ENCODE data around the gene KLHL2. TPM values are rescaled to one million over a fixed set of nuclear protein-coding genes. Genes with fewer than 3 reads are reported as not detected.

Gene KLHL2
- total RNA-seq, 1 experiment from 2014 or later, result 26.4 TPM

- POLR2A ChIA-PET (ENCODE audit: unreplicated experiment), result no interaction called here
- CTCF ChIA-PET, result no interaction called here
- intact Hi-C loops (cut with micrococcal nuclease; ENCODE audit: unreplicated experiment), result no loop called here
Measured at GRCh38 chr4:165293061-165293460, 85.7 kb downstream of the KLHL2 start.

GRCh38 chr4:165293927-165294649 is 86.7 kb downstream of the KLHL2 start:
- no peak overlapping the region for H3K4me3 ChIP-seq
- DNase-seq, result no peak
- peaks cover 2% of the 10 kb centered on the region; the same call in 1 of the 2 replicates for H3K4me1 ChIP-seq (replicated peaks; ENCODE audit: insufficient read depth)
- H3K79me2 ChIP-seq (ENCODE audit: low read depth), result no peaks in the 10 kb centered on the region; the same call in 1 of the 2 replicates
- H4K20me1 ChIP-seq (ENCODE audit: insufficient read depth), result no peaks in the 10 kb centered on the region
- ChIA-PET CTCF (no interaction called here), POLR2A (ENCODE audit: unreplicated experiment) (no interaction called here)
- H3K9me2 ChIP-seq (ENCODE audit: insufficient read depth), result no peaks in the 10 kb centered on the region
- no peaks in the 10 kb centered on the region for H3K9me3 ChIP-seq (ENCODE audit: insufficient read depth, low read depth)
- H2AFZ ChIP-seq, result no peak overlapping the region
- no peak overlapping the region for H3K4me2 ChIP-seq
- no peaks in the 10 kb centered on the region for H3F3A ChIP-seq (ENCODE audit: insufficient read depth, low read depth)
- H3K27ac ChIP-seq, result no peak overlapping the region
- H3K36me3 ChIP-seq (ENCODE audit: low read depth), result 0 out of 2 replicates have a peak, but pooled peaks cover 3% of the 10 kb centered on the region
- H3K27me3 ChIP-seq (ENCODE audit: insufficient read depth, low read depth), result no peaks in the 10 kb centered on the region
- intact Hi-C loops (cut with micrococcal nuclease; ENCODE audit: unreplicated experiment), result no loop called here
- BruUV-seq (replicated peaks), result no TSS peak
- no peak for TF ChIP-seq EZH2 (IDR thresholded peaks at IDR 0.05; ENCODE audit: low read depth)
- TF ChIP-seq, protein P1, sequence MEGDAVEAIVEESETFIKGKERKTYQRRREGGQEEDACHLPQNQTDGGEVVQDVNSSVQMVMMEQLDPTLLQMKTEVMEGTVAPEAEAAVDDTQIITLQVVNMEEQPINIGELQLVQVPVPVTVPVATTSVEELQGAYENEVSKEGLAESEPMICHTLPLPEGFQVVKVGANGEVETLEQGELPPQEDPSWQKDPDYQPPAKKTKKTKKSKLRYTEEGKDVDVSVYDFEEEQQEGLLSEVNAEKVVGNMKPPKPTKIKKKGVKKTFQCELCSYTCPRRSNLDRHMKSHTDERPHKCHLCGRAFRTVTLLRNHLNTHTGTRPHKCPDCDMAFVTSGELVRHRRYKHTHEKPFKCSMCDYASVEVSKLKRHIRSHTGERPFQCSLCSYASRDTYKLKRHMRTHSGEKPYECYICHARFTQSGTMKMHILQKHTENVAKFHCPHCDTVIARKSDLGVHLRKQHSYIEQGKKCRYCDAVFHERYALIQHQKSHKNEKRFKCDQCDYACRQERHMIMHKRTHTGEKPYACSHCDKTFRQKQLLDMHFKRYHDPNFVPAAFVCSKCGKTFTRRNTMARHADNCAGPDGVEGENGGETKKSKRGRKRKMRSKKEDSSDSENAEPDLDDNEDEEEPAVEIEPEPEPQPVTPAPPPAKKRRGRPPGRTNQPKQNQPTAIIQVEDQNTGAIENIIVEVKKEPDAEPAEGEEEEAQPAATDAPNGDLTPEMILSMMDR (conservative IDR thresholded peaks at IDR 0.05), result no peak

More at GRCh38 chr4:165293061-165293460, 85.7 kb downstream of the KLHL2 start:
- Histone ChIP-seq H3K27me3 (ENCODE audit: insufficient read depth, low read depth) (no peaks in the 10 kb centered on the region), H3K4me2 (no peak overlapping the region), H4K20me1 (ENCODE audit: insufficient read depth) (no peaks in the 10 kb centered on the region), H3K4me1 (replicated peaks; ENCODE audit: insufficient read depth) (peaks cover 11% of the 10 kb centered on the region), H3K4me3 (no peak overlapping the region), H3K9me3 (ENCODE audit: insufficient read depth, low read depth) (no peaks in the 10 kb centered on the region), H3K36me3 (ENCODE audit: low read depth) (0 out of 2 replicates have a peak, but pooled peaks cover under 1% of the 10 kb centered on the region), H3K9me2 (ENCODE audit: insufficient read depth) (no peaks in the 10 kb centered on the region), H3K79me2 (ENCODE audit: low read depth) (no peaks in the 10 kb centered on the region; the same call in 1 of the 2 replicates), H3K27ac (no peak overlapping the region), H3F3A (ENCODE audit: insufficient read depth, low read depth) (0 out of 2 replicates have a peak, but pooled peaks cover 4% of the 10 kb centered on the region), H2AFZ (no peak overlapping the region)
- TF ChIP-seq EZH2 (IDR thresholded peaks at IDR 0.05; ENCODE audit: low read depth), result no peak
- TF ChIP-seq, protein P1 (conservative IDR thresholded peaks at IDR 0.05), result no peak
- no peak for DNase-seq
- BruUV-seq (replicated peaks), result no TSS peak

GRCh38 chr4:165294907-165295306 is 87.5 kb downstream of the KLHL2 start:
- Histone ChIP-seq H3K27ac (no peak overlapping the region), H3K79me2 (ENCODE audit: low read depth) (no peaks in the 10 kb centered on the region; the same call in 1 of the 2 replicates), H2AFZ (no peak overlapping the region), H3K27me3 (ENCODE audit: insufficient read depth, low read depth) (no peaks in the 10 kb centered on the region), H3K9me3 (ENCODE audit: insufficient read depth, low read depth) (no peaks in the 10 kb centered on the region), H4K20me1 (ENCODE audit: insufficient read depth) (no peaks in the 10 kb centered on the region), H3K9me2 (ENCODE audit: insufficient read depth) (no peaks in the 10 kb centered on the region), H3F3A (ENCODE audit: insufficient read depth, low read depth) (no peaks in the 10 kb centered on the region), H3K4me1 (replicated peaks; ENCODE audit: insufficient read depth) (no peaks in the 10 kb centered on the region), H3K4me2 (no peak overlapping the region), H3K36me3 (ENCODE audit: low read depth) (0 out of 2 replicates have a peak, but pooled peaks cover 3% of the 10 kb centered on the region), H3K4me3 (no peak overlapping the region)
- ChIA-PET CTCF (no interaction called here), POLR2A (ENCODE audit: unreplicated experiment) (no interaction called here)
- intact Hi-C loops (cut with micrococcal nuclease; ENCODE audit: unreplicated experiment), result no loop called here
- no peak for DNase-seq
- BruUV-seq (replicated peaks), result no TSS peak
- TF ChIP-seq, protein P1 (conservative IDR thresholded peaks at IDR 0.05), result no peak
- no peak for TF ChIP-seq EZH2 (IDR thresholded peaks at IDR 0.05; ENCODE audit: low read depth)

Data from PC-9 (cell line).